PC-3 (cell line): ENCODE data around the gene BEGAIN.

Source experiments
- EZH2 ChIP-seq: fragments of 300-600 bp; sonication (generic); IDR thresholded peaks from one replicate; pipeline ENCODE4 v1.6.1; 2017; ENCODE audit warnings: antibody characterized with exemption, mild to moderate bottlenecking, low read length; ENCODE audit not compliant: unreplicated experiment
- EZH2phosphoT487 ChIP-seq: fragments of 300-600 bp; sonication (generic); IDR thresholded peaks from 2 replicates; pipeline ENCODE4 v1.6.1; 2018; ENCODE audit warnings: mild to moderate bottlenecking, antibody characterized with exemption, low read length, borderline replicate concordance
- TF ChIP-seq, protein P1 (sequence below): fragments of 300-600 bp; sonication (generic); conservative IDR thresholded peaks from 2 replicates; pipeline ENCODE4 v1.5.1; 2017; ENCODE audit warnings: antibody characterized with exemption, low read depth, mild to moderate bottlenecking, low read length

DNA sequence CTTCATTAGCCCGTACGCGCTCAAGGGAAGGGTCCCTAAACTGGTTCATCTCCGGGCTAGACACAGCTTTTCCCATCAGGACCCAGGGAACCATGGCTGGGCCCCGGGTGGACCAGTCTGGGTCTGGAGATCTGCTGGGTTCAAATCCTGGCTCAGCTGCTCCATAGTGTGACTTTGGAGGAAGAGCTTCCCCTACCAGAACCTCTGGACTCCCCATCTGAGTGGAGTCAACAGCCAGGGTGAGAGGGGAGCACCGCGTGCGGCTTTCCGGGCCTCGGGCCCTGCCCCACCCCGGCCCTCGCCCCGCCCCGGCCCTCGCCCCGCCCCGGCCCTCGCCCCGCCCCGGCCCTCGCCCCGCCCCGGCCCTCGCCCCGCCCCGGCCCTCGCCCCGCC is 41.2 kb downstream of the BEGAIN start:
- TF ChIP-seq, protein P1, sequence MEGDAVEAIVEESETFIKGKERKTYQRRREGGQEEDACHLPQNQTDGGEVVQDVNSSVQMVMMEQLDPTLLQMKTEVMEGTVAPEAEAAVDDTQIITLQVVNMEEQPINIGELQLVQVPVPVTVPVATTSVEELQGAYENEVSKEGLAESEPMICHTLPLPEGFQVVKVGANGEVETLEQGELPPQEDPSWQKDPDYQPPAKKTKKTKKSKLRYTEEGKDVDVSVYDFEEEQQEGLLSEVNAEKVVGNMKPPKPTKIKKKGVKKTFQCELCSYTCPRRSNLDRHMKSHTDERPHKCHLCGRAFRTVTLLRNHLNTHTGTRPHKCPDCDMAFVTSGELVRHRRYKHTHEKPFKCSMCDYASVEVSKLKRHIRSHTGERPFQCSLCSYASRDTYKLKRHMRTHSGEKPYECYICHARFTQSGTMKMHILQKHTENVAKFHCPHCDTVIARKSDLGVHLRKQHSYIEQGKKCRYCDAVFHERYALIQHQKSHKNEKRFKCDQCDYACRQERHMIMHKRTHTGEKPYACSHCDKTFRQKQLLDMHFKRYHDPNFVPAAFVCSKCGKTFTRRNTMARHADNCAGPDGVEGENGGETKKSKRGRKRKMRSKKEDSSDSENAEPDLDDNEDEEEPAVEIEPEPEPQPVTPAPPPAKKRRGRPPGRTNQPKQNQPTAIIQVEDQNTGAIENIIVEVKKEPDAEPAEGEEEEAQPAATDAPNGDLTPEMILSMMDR: no peak
- TF ChIP-seq EZH2phosphoT487 (no peak), EZH2 (no peak)
